HG03066 (cell line): ENCODE data around the gene GRIK2.

Experiments used
- ATAC-seq: cut with Tn5 transposase; IDR thresholded peaks from one replicate; pipeline ENCODE4 v1.9.1; 2021; ENCODE audit warnings: low read depth; ENCODE audit not compliant: unreplicated experiment

The GRIK2 gene

GRCh38 chr6:101399616-101400162 lies 6.2 kb downstream of the GRIK2 start:
- ATAC-seq, result no peak

DNA sequence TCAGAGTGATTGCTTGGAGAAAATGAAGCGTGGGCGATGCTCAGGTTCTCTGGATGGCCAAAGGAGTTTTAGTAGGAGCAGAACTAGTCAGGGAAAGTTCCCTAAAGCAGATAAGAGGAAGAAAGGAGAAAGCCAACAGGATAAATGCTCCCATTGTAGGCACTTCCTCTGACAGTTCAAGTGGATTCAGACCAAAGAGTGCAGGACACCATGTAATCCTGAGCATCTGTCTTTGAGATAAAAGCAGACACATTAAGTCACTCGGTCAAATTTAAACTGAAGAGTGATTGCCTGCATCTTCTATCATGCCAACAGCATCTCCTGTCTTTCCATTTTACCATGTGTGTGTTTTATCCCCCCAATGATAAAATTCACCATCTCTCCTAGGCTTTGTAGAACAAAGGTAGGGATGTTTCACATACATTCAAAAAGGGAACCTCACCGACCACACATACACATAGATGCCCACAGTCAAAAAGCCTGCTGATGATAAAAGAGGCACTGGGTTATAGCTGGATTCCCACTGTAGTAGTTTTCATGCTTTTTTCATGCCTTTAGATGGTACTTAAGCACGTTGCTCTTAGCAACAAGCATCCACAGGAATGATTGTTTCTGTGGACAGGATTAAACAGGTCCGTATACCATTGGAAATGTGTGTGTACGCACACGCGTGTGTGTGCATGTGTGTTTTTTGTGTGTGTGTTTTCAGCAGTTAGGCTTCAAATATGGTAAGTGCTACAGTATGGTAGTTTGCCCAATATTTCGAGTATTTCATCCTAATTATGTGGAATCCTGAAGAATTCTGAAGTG lies 7.0 kb downstream of the GRIK2 start:
- ATAC-seq, result no peak

DNA sequence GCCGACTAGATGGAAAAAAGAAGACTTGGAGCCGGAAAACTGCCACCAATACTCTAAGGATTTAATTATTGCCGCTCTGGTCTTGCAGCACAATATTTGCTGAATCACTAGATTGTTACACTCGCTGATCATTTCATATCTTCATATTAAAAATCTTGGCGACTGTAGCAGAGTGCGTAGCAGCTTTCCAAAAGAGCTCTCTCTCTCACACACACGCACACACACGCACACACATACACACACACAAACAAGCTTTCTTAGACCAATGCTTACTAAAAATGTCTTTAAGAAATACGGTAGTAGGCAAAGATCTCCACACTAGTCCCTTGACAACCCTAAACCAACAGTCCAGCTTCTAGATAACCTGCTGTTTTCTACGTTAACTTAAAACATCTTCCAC lies 7.7 kb downstream of the GRIK2 start:
- ATAC-seq, result no peak

GRCh38 chr6:101401792-101402621 lies 8.5 kb downstream of the GRIK2 start:
- no peak for ATAC-seq

GRCh38 chr6:101402622-101403031 lies 9.1 kb downstream of the GRIK2 start:
- no peak for ATAC-seq

DNA sequence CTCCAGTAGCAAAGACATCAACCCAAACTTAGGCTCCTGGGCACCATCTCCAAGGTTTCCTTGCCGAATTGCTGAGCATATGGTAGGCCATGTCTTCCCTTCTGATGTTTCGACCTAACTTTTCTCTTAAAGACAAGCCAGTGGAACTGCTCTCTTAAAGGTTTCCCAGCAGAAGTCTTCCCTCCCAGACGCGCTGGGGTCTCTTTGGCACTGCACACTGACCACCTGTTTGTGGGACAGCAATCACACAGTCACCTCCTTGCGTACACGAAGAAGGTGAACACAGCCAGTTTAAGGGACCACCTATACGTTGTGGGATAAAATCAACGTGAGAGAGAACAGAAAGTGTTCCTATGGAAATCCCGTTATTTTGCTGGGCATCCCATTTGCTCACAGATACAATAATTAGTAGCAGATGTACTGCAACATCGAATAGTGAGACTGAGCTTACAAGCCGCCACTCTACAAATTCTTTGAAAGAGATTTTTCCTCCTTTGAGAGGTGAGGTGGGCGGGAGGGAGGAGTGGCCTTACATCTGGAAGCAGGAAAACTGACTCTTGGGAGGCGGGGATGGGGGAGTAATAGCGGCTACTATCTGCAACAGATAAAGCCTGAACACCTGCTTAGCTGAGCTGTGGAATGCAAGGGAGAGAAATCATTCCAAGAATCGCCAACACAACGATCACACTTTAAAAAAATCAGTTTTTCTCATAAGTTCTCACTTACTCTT lies 9.9 kb downstream of the GRIK2 start:
- no peak for ATAC-seq

DNA sequence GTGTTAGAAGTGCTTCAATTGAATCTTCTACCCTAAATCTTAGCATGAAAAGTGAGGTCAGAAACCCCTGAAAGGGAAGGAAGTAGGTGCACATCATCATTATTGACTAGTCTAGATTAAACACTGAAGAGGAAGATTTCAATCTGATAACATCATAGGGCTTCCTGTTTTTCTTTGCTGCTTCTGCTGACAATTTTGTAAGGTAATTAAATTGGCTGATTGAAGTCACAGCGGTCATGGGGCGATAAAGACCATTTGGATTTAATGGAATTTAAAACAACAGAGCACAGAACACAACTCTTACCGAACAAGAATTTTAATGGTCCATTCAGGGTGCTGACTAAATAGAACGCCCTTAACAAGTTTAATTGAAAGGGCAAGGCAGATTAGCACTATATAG lies 11.3 kb downstream of the GRIK2 start:
- ATAC-seq, result no peak

GRCh38 chr6:101413773-101414172 lies 20.3 kb downstream of the GRIK2 start:
- no peak for ATAC-seq

- no peak for ATAC-seq
Measured at GRCh38 chr6:101417900-101418299, 24.4 kb downstream of the GRIK2 start.

DNA sequence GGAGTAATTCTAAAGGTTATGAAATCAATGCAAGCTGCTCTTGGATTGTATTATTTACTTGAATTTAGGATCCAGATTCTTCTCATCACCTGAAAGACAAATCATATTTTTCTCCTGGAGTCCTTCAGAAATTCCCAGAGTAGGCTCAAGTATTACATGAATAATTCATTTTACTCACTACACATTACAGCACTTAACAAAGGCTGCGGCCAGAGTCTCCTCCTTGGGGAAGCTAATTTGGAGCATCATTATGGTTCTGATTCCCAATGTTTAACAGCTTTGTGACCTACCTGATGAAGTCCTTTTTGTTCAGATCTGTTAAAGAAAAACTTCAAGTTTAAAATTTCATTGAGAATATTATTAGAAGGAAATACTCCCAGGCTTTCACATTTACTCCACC lies 28.7 kb downstream of the GRIK2 start:
- no peak for ATAC-seq

DNA sequence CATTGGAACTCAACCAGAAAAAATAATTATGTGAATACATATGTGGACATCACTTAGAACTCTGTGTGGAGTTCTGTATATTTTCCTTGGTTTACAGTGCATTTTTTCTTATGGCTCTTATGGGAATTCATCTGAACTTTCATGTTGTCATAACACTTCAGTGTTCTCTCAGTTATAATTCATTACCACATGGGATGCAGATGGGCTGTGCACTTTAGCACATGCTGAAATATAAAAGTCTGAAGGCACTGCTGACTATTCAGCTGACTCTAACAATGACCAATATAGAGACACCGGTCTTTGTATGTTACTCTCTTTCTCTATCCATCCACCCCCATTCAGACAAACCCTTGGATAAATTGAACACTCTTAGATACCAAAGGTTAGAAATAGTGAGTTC lies 29.3 kb downstream of the GRIK2 start:
- ATAC-seq, result no peak

DNA sequence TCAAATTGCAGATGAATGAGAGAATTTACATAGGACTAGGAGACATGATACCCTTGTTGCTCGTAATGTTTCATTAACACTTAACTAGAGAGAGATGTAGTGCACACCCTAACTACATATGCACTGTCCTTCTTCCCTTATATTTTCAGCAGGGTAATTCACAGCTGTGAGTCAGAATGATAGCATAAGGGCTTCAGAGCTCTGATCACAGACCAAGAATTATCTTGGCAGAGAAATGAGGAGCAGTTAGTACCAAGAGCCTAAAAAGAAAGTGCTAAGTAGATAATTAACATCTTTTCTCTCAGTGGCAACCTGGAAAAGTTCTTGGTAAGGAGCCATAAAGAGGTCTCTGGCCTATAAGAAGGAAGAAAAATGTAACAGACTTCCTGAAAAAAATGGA lies 35.8 kb downstream of the GRIK2 start:
- no peak for ATAC-seq

GRCh38 chr6:101429845-101430244 lies 36.3 kb downstream of the GRIK2 start:
- no peak for ATAC-seq

GRCh38 chr6:101433141-101433540 lies 39.6 kb downstream of the GRIK2 start:
- no peak for ATAC-seq

GRCh38 chr6:101434601-101435000 lies 41.1 kb downstream of the GRIK2 start:
- no peak for ATAC-seq

DNA sequence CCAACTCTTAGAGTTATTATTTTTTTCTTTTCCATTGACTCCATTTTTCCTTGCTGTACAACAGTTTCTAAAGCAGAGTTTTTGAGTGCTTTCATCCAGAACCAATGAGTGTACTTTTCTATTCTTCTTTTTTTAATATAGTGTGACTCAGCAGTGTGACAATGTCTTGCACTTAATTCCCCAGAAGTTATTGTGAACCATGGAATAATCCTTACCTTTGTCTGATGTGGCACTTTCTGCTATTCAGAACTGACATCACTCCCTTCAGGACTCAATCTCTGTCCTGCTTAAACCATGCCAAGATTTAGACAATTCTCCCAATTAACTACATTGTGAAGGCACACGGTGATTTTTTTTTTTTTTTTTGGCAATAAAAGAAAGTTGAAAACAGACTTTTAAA lies 41.5 kb downstream of the GRIK2 start:
- no peak for ATAC-seq

GRCh38 chr6:101439790-101440189 lies 46.3 kb downstream of the GRIK2 start:
- no peak for ATAC-seq

- no peak for ATAC-seq
Measured at GRCh38 chr6:101443315-101443714, 49.8 kb downstream of the GRIK2 start.

DNA sequence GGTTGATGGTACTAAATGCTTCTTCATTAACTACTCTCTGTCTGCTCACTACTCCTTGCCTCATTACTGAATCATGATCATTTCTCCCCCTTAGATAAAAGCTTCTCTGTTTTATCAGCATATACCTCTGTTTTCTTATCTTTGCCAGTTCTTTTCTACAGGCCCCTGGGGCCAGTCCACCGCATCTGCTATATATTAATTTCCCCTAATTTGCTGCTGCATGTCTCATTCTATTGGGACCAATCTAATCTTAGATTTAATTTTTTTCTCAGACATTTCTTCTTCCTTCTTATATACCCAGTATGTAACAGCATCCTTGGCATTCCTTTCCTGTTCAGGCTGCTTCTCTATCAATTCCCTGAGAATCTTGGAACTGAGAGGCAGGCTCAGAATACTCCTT lies 51.2 kb downstream of the GRIK2 start:
- no peak for ATAC-seq

GRCh38 chr6:101445527-101445926 lies 52.0 kb downstream of the GRIK2 start:
- no peak for ATAC-seq

DNA sequence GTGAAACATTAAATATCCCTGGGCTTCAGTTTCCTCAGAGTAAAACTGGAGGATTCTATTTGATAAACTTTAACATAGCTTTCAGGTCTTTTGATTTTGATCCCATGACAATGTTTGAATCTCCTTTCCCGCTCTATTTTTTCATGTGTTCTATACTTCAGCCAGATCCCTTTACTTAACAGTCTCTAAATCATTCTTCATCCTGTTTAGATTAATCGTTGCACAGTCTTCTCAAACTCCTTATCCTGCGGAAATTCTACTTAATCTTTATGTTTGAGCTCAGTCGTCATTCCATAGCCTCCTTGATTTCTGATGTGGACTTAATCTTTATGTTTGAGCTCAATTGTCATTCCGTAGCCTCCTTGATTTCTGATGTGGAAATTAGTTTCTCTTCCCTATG lies 57.4 kb downstream of the GRIK2 start:
- no peak for ATAC-seq
